ENCODE results near the gene SEC14L5.

- TF ChIP-seq POLR2A (IDR thresholded peaks at IDR 0.05; ENCODE audit: borderline replicate concordance, extremely low read depth, insufficient read depth, insufficient read length), result no peak
- no peak for TF ChIP-seq EZH2phosphoT487 (IDR thresholded peaks at IDR 0.05; ENCODE audit: borderline replicate concordance)
- no peak for TF ChIP-seq ZFX (IDR thresholded peaks at IDR 0.05)
- no peak for TF ChIP-seq CTCF (IDR thresholded peaks at IDR 0.05 in 2 of 3, conservative IDR thresholded peaks at IDR 0.05 in 1 of 3; ENCODE audit: borderline replicate concordance in 1 of 3, insufficient read depth in 1 of 3, low read depth in 2 of 3, low read length in 2 of 3)
- no peak for TF ChIP-seq CEBPB (IDR thresholded peaks at IDR 0.05; ENCODE audit: low read depth)
- TF ChIP-seq RAD21 (IDR thresholded peaks at IDR 0.05; ENCODE audit: low read depth), result no peak
- no peak for TF ChIP-seq SP1 (IDR thresholded peaks at IDR 0.05; ENCODE audit: low read depth)
- TF ChIP-seq ELF1 (IDR thresholded peaks at IDR 0.05; ENCODE audit: borderline replicate concordance, low read depth), result no peak
Observed at GRCh38 chr16:4935241-4935855, 22.8 kb upstream of the SEC14L5 start.
